GM18873 (cell line): Measurements from ENCODE around the gene COL20A1.
"Not testable (repeated sequence)": the region's sequence is repeated elsewhere in the genome, so short reads cannot be mapped to it uniquely, and the experiment has no call there.

ENCODE experiments used
- ATAC-seq: cut with Tn5 transposase; IDR thresholded peaks from one replicate; pipeline ENCODE4 v1.9.1; 2021; ENCODE audit warnings: mild to moderate bottlenecking, moderate library complexity, moderate number of reproducible peaks; ENCODE audit not compliant: unreplicated experiment, low FRiP score

Gene COL20A1

GRCh38 chr20:63305933-63306672, 13.1 kb downstream of the COL20A1 start:
- ATAC-seq = not testable (repeated sequence)

GRCh38 chr20:63306673-63307537, 13.9 kb downstream of the COL20A1 start:
- no peak for ATAC-seq

- no peak for ATAC-seq
Measured at GRCh38 chr20:63307538-63308217, 14.7 kb downstream of the COL20A1 start.

- ATAC-seq = no peak
Measured at GRCh38 chr20:63308218-63308911, 15.4 kb downstream of the COL20A1 start.

GRCh38 chr20:63309261-63310071, 16.5 kb downstream of the COL20A1 start:
- ATAC-seq = no peak

GRCh38 chr20:63310265-63310991, 17.4 kb downstream of the COL20A1 start:
- no peak for ATAC-seq

GRCh38 chr20:63311186-63311832, 18.3 kb downstream of the COL20A1 start:
- ATAC-seq = no peak

- ATAC-seq = no peak
Measured at GRCh38 chr20:63311833-63312243, 18.9 kb downstream of the COL20A1 start.

- ATAC-seq = no peak
Measured at GRCh38 chr20:63312273-63312672, 19.3 kb downstream of the COL20A1 start.

GRCh38 chr20:63312690-63313348, 19.8 kb downstream of the COL20A1 start:
- ATAC-seq = no peak

- ATAC-seq = no peak
Measured at GRCh38 chr20:63313349-63314014, 20.5 kb downstream of the COL20A1 start.

- no peak for ATAC-seq
Measured at GRCh38 chr20:63314015-63314471, 21.1 kb downstream of the COL20A1 start.

GRCh38 chr20:63314566-63315239, 21.7 kb downstream of the COL20A1 start:
- no peak for ATAC-seq

- ATAC-seq = no peak
Measured at GRCh38 chr20:63315240-63315689, 22.3 kb downstream of the COL20A1 start.

- no peak for ATAC-seq
Measured at GRCh38 chr20:63315731-63316491, 22.9 kb downstream of the COL20A1 start.

- no peak for ATAC-seq
Measured at GRCh38 chr20:63316502-63316921, 23.5 kb downstream of the COL20A1 start.
